GM21381 (cell line): ENCODE measurements around the gene SPRR2G.
"Not testable (repeated sequence)": the region's sequence is repeated elsewhere in the genome, so short reads cannot be mapped to it uniquely, and the experiment has no call there.

Experiments used
- ATAC-seq: cut with Tn5 transposase; IDR thresholded peaks from one replicate; pipeline ENCODE4 v1.9.1; 2021; ENCODE audit warnings: mild to moderate bottlenecking, moderate library complexity; ENCODE audit not compliant: unreplicated experiment

The SPRR2G gene

GRCh38 chr1:153115264-153115663 is 35.4 kb downstream of the SPRR2G start:
- ATAC-seq: not testable (repeated sequence)

DNA sequence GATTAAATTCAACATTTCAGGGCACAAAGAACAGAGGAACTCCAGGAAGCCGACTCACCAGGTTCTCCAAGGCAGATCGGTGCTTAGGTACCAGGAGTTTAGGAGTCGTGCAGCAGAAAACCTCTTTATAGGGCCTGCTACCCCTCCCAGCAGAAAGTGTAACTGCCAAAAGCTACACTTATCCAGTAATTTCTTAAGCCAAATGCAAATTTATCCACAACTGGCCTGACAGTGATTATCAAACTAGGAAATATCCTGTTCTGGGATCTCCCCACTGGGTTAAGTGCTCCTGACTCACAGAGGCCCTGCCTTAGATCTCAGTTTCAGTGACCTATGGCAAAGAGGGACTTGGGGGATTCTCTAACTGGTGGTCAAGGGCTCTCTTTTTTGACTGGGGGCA is 37.3 kb downstream of the SPRR2G start, which contains the start of gene SPRR2F:
Gene SPRR2F, minus strand, starts transcription at position 101 of the 400 bp plus-strand sequence. CDS start 783 bp downstream, outside the sequence.
- no peak for ATAC-seq

- not testable (repeated sequence) for ATAC-seq
Measured at GRCh38 chr1:153112454-153112853, 38.2 kb downstream of the SPRR2G start.

GRCh38 chr1:153100245-153100644 is 50.4 kb downstream of the SPRR2G start:
- ATAC-seq: no peak
